Endothelial cell of umbilical vein (primary cell): ENCODE data around the gene SSH2. TPM values are rescaled to one million over a fixed set of nuclear protein-coding genes. Genes with fewer than 3 reads are reported as not detected.

Source experiments
- BruUV-seq: library from RNA; stranded (reverse); fragments of 400-500 nt; replicated peaks from 2 replicates; lab custom pipeline; 2021; lab: Mats Ljungman, UMichigan
- CTCF ChIA-PET: fragments of 300-600, 350-600 bp; sonication (Branson Sonifier 250); formaldehyde crosslinking; loops from one replicate; lab custom pipeline; 2021; ENCODE audit warnings: antibody characterized with exemption, inconsistent platforms; lab: Charles Lee
- POLR2A ChIA-PET: fragments of 300-600, 350-600 bp; sonication (Branson Sonifier 250); formaldehyde crosslinking; loops from one replicate; lab custom pipeline; 2021; ENCODE audit warnings: antibody characterized with exemption, inconsistent platforms; lab: Charles Lee
- DNase-seq: peaks from one replicate; pipeline ENCODE4 v3.0.0-alpha.2; 2011; ENCODE audit warnings: low read depth, low spot score
- FAIRE-seq: peaks from 2 replicates; lab custom pipeline; 2011; peaks lifted over from hg19 to GRCh38; lab: Jason Lieb, UNC
- H2AFZ ChIP-seq: 2 replicates; pipeline ENCODE4 v1.6.0; 2012; ENCODE audit warnings: low read depth, low read length, control low read depth, inconsistent platforms
- H3K27ac ChIP-seq: 2 replicates; pipeline ENCODE4 v1.5.1; 2011; ENCODE audit warnings: low read depth, mild to moderate bottlenecking, control low read depth, low read length, moderate library complexity; ENCODE audit not compliant: insufficient read depth
- H3K27me3 ChIP-seq, 2 experiments: 2 replicates each; pipeline versions ENCODE4 v1.6.0 to v1.6.1; 2011; ENCODE audit warnings: low read length in 2 of 2, mixed read lengths in 1 of 2; ENCODE audit not compliant: control insufficient read depth in 2 of 2, insufficient read depth in 2 of 2
- H3K36me3 ChIP-seq, 2 experiments: 2 replicates in 1 of 2; 3 replicates in 1 of 2; pipeline ENCODE4 v1.5.1; 2011; ENCODE audit warnings: low read length in 2 of 2, mild to moderate bottlenecking in 1 of 2, moderate library complexity in 1 of 2; ENCODE audit not compliant: control insufficient read depth in 2 of 2, insufficient read depth in 2 of 2; ENCODE audit errors: extremely low read depth in 1 of 2
- H3K4me1 ChIP-seq: 3 replicates; pipeline ENCODE4 v1.5.1; 2011; ENCODE audit warnings: mild to moderate bottlenecking, low read length; ENCODE audit not compliant: control insufficient read depth, insufficient read depth; ENCODE audit errors: extremely low read depth
- H3K4me2 ChIP-seq: 2 replicates; pipeline ENCODE4 v1.6.1; 2011; ENCODE audit warnings: low read length, control low read depth, mixed read lengths; ENCODE audit not compliant: insufficient read depth
- H3K4me3 ChIP-seq, 3 experiments: fragments of 200-600 bp in 1 of 3; sonication (generic), shearing (Covaris generic) in 1 of 3; replicated peaks in 1 of 3; 2 replicates each; pipeline ENCODE4 v1.5.1; 2011 to 2016; ENCODE audit warnings: control low read depth in 3 of 3, low read length in 3 of 3, mild to moderate bottlenecking in 2 of 3, inconsistent platforms in 1 of 3, low read depth in 1 of 3, moderate library complexity in 1 of 3; ENCODE audit not compliant: insufficient read depth in 1 of 3
- H3K79me2 ChIP-seq: 2 replicates; pipeline ENCODE4 v1.6.0; 2012; ENCODE audit warnings: low read length, inconsistent platforms; ENCODE audit not compliant: control insufficient read depth, insufficient read depth
- H3K9ac ChIP-seq: replicated peaks from 2 replicates; pipeline ENCODE3; 2011; ENCODE audit warnings: low read length, control low read depth; ENCODE audit not compliant: insufficient read depth; ENCODE audit errors: extremely low read depth
- H3K9me1 ChIP-seq: replicated peaks from 3 replicates; pipeline ENCODE4 v1.6.0; 2011; ENCODE audit warnings: mild to moderate bottlenecking, low read length; ENCODE audit not compliant: control insufficient read depth, insufficient read depth; ENCODE audit errors: extremely low read depth
- H3K9me3 ChIP-seq: replicated peaks from 2 replicates; pipeline ENCODE4 v1.5.1; 2012; ENCODE audit warnings: low read length, inconsistent platforms; ENCODE audit not compliant: control insufficient read depth, insufficient read depth
- H4K20me1 ChIP-seq: replicated peaks from 2 replicates; pipeline ENCODE3; 2011; ENCODE audit warnings: mild to moderate bottlenecking, low read length; ENCODE audit not compliant: control insufficient read depth, insufficient read depth; ENCODE audit errors: extremely low read depth
- EZH2 ChIP-seq: IDR thresholded peaks from 2 replicates; pipeline ENCODE4 v1.6.1; 2012; ENCODE audit warnings: borderline replicate concordance, low read depth, mild to moderate bottlenecking, moderate library complexity, low read length, inconsistent platforms; ENCODE audit not compliant: severe bottlenecking
- FOS ChIP-seq: IDR thresholded peaks from 2 replicates; pipeline ENCODE4 v1.6.1; 2011; ENCODE audit warnings: mild to moderate bottlenecking, low read length, moderate library complexity, borderline replicate concordance; ENCODE audit not compliant: insufficient read depth
- GATA2 ChIP-seq: IDR thresholded peaks from 2 replicates; pipeline ENCODE4 v1.7.0; 2011; ENCODE audit warnings: low read depth, mild to moderate bottlenecking, moderate library complexity, mixed read lengths, low read length; ENCODE audit not compliant: insufficient read length, insufficient read depth
- JUN ChIP-seq: IDR thresholded peaks from 2 replicates; pipeline ENCODE4 v1.6.1; 2011; ENCODE audit warnings: borderline replicate concordance, low read depth; ENCODE audit not compliant: insufficient read length, insufficient read depth
- MAX ChIP-seq: IDR thresholded peaks from 2 replicates; pipeline ENCODE4 v1.6.1; 2011; ENCODE audit not compliant: insufficient read depth, insufficient read length
- MYC ChIP-seq: IDR thresholded peaks from one replicate; pipeline ENCODE4 v1.6.1; 2011; ENCODE audit warnings: mild to moderate bottlenecking, low read depth, low read length
- POLR2A ChIP-seq: IDR thresholded peaks from 2 replicates; pipeline ENCODE4 v1.6.1; 2012; ENCODE audit warnings: low read depth, mild to moderate bottlenecking, control low read depth, low read length
- POLR2AphosphoS5 ChIP-seq: IDR thresholded peaks from 2 replicates; pipeline ENCODE4 v1.6.1; 2012; ENCODE audit warnings: low read depth, mild to moderate bottlenecking, control low read depth, low read length, moderate library complexity; ENCODE audit not compliant: insufficient read depth
- dilution Hi-C: fragments of 300-500 bp; cut with MboI; formaldehyde crosslinking; loops from one replicate; pipeline ENCODE4 v1.15.0; 2019; ENCODE audit warnings: low sequenced_read_pairs; ENCODE audit not compliant: extremely low pct_ligation_motif_present
- intact Hi-C: fragments of 100-400 bp; cut with micrococcal nuclease; formaldehyde crosslinking; loops from one replicate; pipeline ENCODE4 v1.10.0; 2022
- polyA plus RNA-seq, 4 experiments: library from polyadenylated mRNA; depleted of rRNA in 3 of 4; stranded (reverse) in 3 of 4; unstranded in 1 of 4; fragments of >200 nt; gene quantifications; 2 replicates each; pipeline versions ENCODE4 v1.2.1 to v1.2.3, GENCODE V29; 2011 to 2012; ENCODE audit warnings: missing spikeins in 1 of 4
- total RNA-seq: library from RNA; stranded (reverse); gene quantifications from 2 replicates; pipeline ENCODE4 v1.2.3, GENCODE V29; 2021
- TF ChIP-seq, protein P1 (sequence below), 2 donors: IDR thresholded peaks; 1 replicate in 1 of 2; 2 replicates in 1 of 2; pipeline ENCODE4 v1.5.1; 2011; ENCODE audit warnings: low read length in 2 of 2, mild to moderate bottlenecking in 2 of 2, moderate library complexity in 2 of 2, control low read depth in 1 of 2, inconsistent platforms in 1 of 2, low read depth in 1 of 2; ENCODE audit not compliant: insufficient read depth in 1 of 2; ENCODE audit errors: extremely low read depth in 1 of 2

Gene SSH2
- total and polyA plus RNA-seq, 2 donors (not counting 3 experiments of a cell fraction or from before 2014, with no cell fraction given) = 24.6 to 60.9 TPM

- FAIRE-seq (no peak), DNase-seq (no peak)
- intact Hi-C loops (no loop called here), dilution Hi-C loops (no loop called here)
- BruUV-seq = no TSS peak
- Histone ChIP-seq H3K9me1 (no peaks in the 10 kb centered on the region), H3K4me3 (no peak overlapping the region), H3K9me3 (no peaks in the 10 kb centered on the region), H4K20me1 (no peaks in the 10 kb centered on the region), H2AFZ (no peak overlapping the region), H3K9ac (no peak overlapping the region), H3K4me1 (no peaks in the 10 kb centered on the region), H3K27ac (no peak overlapping the region), H3K79me2 (no peaks in the 10 kb centered on the region), H3K36me3 (no peaks in the 10 kb centered on the region), H3K27me3 (no peaks in the 10 kb centered on the region), H3K4me2 (no peak overlapping the region)
- TF ChIP-seq, protein P1, sequence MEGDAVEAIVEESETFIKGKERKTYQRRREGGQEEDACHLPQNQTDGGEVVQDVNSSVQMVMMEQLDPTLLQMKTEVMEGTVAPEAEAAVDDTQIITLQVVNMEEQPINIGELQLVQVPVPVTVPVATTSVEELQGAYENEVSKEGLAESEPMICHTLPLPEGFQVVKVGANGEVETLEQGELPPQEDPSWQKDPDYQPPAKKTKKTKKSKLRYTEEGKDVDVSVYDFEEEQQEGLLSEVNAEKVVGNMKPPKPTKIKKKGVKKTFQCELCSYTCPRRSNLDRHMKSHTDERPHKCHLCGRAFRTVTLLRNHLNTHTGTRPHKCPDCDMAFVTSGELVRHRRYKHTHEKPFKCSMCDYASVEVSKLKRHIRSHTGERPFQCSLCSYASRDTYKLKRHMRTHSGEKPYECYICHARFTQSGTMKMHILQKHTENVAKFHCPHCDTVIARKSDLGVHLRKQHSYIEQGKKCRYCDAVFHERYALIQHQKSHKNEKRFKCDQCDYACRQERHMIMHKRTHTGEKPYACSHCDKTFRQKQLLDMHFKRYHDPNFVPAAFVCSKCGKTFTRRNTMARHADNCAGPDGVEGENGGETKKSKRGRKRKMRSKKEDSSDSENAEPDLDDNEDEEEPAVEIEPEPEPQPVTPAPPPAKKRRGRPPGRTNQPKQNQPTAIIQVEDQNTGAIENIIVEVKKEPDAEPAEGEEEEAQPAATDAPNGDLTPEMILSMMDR (IDR thresholded peaks at IDR 0.05; ENCODE audit: extremely low read depth in 1 of 2, insufficient read depth in 1 of 2, low read depth in 1 of 2, low read length in 2 of 2) = no peak
- no peak for TF ChIP-seq FOS
- no peak for TF ChIP-seq JUN
- TF ChIP-seq POLR2A = no peak
- no peak for TF ChIP-seq GATA2
- no peak for TF ChIP-seq EZH2
- TF ChIP-seq POLR2AphosphoS5 = no peak
- TF ChIP-seq MAX = no peak
- no peak for TF ChIP-seq MYC
- CTCF ChIA-PET = interaction anchor here (1.5 to 1.6 kb wide), 2 partner anchors 13 to 76 kb away, joined by 3 to 6 read pairs; no protein-coding TSS in a partner anchor
- POLR2A ChIA-PET = no interaction called here
Observed at GRCh38 chr17:29855686-29856085, 74.3 kb downstream of the SSH2 start.
